T47D (cell line): ENCODE data around the gene SNX13.

ENCODE experiments used
- DNase-seq, 2 experiments: peaks; one replicate each; pipeline versions ENCODE4 v3.0.0 to v3.0.0-alpha.2; 2011 to 2012; ENCODE audit warnings: low read depth in 1 of 2, low spot score in 1 of 2
- JUND ChIP-seq: IDR thresholded peaks from 2 replicates; pipeline ENCODE4 v1.6.1; 2012; ENCODE audit warnings: low read depth
- in situ Hi-C: cut with HindIII; loops from 2 replicates; pipeline ENCODE4 v1.10.0; 2016; ENCODE audit warnings: low sequenced_read_pairs, low pct_unique_long_range_greater_than_20kb

SNX13 gene

DNA sequence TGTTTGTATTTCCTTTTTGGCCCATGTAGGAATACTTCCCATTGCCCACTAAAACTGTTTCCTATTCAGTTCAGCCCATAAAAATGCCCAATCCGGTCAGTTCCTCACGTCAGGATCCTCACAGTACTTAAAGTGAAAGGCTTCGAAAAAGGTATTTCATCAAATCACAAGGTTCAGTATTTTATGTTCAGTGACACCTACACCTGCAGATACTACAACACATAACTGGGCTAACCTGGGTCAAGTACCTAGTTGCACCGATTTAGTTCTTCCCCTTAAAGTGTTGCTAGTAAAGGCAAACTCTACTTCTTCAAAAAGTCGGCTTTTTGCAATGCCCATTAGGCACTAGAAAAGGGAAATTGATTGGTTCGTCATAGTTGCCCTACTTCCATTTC is 1.1 kb downstream of the SNX13 start:
- TF ChIP-seq JUND, result no peak
- in situ Hi-C loops, result no loop called here
- peak; percentile 11 to 54 for DNase-seq

DNA sequence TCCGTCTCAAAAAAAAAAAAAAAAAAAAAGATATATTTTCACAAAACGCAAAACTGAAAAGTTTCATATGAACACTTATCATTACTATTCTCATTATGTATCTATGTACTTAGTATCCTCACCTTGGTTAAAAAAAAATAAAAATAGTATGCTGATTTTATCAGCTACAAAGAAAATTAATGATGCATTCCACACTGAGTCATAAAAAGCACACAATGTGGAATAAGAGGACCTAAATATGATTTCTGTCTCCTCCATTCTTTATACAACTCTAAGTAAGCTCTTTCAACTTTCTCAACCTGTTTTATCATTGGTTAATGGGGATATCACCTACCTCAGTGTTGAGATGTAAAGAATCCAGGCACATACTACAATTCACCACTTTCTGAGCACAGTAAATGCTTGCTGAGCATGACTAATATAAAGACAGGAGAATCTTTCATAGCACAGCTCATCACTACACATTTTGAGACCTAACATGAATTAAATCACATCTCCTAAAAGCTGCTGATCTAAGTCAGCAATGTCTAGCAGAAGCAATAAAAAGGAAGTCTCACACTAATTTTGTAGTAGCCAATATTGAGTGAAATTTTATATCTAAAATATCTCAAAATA is 2.7 kb downstream of the SNX13 start:
- DNase-seq, result no peak
- in situ Hi-C loops, result no loop called here

DNA sequence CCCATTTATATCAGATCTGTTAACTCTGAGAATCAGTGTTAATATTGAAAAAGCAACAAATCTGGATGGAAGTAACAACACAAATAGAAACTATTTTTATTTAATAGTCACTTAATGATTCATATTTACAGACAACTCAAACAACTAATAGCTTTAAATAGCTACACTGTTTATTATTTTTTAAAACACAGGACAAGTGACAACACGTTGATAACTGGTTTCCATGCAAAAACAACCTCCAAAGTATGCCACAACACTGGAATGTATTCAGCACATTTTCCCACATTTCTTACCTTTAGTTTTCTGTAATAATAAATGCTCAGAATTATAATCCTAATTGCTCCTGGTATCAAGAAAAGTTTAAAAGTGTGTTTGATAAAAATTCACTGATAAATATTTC is 4.0 kb downstream of the SNX13 start:
- DNase-seq, result no peak
- in situ Hi-C loops, result no loop called here
- TF ChIP-seq JUND, result no peak

More for the DNA sequence above, 2.7 kb downstream of the SNX13 start:
- TF ChIP-seq JUND, result no peak

DNA sequence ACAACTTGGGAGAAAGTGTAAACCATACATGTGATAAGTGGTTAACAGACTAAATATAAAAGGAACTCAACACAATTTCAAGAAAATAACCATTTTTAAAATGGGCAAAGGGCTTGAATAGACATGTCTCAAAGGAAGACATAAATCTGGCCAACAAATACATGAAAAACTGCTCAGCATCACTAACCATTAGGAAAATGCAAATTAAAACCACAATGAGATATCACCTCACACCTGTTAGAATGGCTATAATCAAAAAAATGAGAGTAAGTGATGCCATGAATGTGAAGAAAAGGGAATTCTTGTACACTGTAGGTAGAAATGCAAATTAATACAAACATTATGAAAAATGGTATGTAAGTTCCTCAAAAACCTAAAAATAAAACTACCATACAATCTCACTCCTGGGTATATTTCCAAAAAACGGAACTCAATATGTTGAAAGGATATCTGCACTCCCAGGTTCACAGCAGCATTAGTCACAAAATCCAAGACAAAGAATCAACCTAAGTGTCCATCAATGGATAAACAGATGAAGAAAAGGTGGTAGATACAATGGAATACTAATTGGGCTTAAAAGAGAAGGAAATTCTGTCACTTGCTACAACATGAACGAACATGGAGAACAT is 5.6 kb downstream of the SNX13 start:
- in situ Hi-C loops, result no loop called here
- DNase-seq, result no peak
- TF ChIP-seq JUND, result no peak

DNA sequence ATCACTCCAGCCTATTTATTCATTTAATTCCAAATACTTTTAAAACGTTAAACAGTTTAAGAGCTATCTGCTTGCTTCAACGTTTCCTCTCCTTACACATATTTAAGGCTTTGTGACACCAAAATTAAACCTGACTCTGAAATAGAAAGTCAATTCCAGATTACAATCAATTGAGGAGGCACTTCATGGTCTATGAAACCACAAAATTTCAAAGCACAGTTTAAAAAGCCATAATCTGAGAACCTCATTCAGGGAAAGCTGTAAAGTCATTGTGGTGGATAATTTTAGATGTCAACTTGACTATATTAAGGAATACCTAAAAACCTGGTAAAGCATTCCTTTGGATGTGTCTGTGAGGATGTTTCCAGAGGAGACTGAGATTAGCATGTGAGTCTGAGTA is 6.2 kb downstream of the SNX13 start:
- no peak for DNase-seq
- TF ChIP-seq JUND, result no peak
- in situ Hi-C loops, result no loop called here

DNA sequence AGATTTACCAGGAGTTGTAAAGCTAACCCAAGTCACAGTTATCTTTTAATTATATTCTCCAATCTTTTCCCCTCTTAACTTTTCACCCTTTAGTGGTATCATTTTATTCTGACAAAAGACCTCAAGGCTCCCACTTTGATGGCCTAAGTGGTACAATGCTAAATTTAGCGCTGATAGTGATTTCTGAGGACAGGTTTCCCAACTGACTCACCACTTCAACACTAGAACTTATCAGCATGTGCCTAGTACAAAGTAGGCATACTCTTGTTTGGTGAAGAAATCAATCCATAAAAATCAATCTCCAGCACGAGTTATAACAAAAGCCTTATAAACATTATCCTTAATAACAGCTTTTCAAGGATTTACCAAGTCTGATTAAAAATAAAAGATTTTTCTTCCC is 7.5 kb downstream of the SNX13 start:
- in situ Hi-C loops, result no loop called here
- TF ChIP-seq JUND, result no peak
- no peak for DNase-seq

DNA sequence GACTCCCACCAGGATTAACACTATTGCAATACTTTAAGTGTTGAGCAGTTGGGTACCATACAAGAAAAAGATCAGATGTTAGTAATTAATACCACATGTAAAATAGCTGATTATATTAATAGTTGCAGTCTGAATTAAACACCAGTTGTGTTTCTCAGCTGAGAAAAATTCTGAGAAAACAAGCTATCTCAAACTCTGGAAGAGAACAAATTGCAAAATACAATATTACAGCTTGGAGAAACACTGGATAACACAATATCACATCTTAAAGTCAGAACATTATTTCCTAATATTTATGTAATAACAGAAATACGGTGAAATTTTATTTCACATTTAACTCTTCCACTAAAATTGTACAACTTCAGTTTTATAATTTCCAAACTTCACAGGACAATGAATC is 9.2 kb downstream of the SNX13 start:
- TF ChIP-seq JUND, result no peak
- in situ Hi-C loops, result no loop called here
- DNase-seq, result no peak

DNA sequence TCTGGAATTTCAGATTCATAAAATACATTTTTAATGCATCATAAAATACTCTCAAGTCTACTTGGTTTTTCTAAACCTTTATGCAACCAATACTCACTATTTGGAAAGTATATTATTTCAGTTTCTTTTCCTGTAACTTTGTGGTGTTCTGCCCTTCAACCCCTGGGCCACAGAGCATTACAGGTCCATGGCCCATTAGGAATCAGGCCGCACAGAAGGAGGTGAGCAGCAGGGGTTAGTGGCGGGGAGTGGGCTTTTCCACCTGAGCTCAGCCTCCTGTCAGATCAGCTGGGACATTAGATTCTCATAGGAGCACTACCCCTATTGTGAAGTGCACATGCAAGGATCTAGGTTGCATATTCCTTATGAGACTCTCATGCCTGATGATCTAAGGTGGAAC is 9.7 kb downstream of the SNX13 start:
- in situ Hi-C loops, result no loop called here
- no peak for DNase-seq
- TF ChIP-seq JUND, result no peak

DNA sequence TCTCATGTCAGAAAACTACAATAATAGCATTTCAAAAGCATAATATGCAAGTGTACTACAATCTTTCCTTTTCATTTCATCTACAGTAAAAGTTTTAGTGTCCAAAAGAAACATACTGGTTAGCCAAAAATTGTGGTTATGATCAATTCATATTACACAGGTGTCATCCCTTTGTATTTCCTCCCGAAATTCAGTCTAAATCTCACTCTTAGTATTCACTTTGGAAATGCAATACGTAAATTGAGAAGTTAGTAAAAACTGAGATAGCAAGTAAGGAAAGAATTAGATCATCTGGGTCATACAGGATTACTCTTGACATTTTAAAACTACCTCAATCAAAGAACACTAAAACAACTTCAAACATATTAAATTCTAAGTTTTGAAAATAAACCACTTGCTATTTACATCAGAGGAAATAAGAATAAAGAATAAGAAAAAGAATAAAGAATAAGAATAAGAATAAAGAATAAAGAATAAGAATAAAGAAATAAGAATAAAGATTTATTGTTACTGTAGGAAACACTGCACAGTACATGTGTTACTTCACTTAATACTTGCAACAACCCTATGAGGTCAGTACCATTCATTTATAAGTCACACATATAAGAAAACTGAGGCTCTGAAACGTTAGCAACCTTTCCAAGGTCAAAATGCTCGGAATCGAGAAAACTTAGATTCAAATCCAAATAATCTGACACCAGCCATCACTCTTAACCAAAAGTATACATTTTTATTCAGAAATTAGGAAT is 10.5 kb downstream of the SNX13 start:
- in situ Hi-C loops, result no loop called here
- no peak for DNase-seq
- no peak for TF ChIP-seq JUND

DNA sequence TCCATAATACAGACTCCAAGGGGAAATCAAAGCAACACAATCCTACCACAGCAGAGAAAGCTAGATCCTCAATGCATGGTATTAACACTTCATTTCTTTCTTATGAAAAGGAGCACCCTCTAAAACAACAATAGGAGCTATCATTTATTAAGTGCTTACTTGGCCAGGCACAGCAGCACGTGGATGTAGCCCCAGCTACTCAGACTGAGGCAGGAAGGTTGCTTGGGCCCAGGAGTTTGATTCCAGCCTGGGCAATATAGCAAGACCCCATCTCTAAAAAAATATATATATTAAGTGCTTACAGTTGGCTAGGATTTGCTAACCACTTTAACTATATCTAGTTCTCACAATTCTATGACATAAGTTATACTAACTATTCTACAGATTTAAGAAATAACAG is 12.2 kb downstream of the SNX13 start:
- DNase-seq, result no peak
- TF ChIP-seq JUND, result no peak
- in situ Hi-C loops, result no loop called here

DNA sequence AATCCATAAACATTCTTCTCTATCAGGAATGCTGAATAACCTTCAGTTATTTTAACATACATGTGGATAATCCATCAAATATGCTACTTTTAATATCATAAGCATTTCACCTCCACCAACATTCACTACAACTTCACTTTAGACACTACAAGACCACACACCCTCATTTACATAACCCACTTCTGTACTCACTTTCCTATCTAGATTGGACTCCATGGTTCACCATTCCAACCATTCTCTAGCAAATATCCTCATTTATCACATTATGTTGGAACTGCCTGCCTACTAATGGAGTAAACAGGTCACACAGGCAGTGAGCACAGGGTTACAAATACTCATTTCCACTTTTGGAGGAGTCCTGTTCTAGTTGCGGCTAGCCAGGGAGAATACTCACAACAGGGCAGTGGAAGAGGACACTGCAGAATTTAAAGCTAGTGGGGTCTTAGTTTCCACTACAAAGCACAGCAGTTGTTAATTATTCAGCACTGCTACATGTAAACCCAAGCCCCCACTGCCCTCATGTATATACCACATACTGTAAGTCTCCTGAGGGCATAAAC is 18.4 kb downstream of the SNX13 start:
- no peak for TF ChIP-seq JUND
- DNase-seq, result no peak
- in situ Hi-C loops, result no loop called here

DNA sequence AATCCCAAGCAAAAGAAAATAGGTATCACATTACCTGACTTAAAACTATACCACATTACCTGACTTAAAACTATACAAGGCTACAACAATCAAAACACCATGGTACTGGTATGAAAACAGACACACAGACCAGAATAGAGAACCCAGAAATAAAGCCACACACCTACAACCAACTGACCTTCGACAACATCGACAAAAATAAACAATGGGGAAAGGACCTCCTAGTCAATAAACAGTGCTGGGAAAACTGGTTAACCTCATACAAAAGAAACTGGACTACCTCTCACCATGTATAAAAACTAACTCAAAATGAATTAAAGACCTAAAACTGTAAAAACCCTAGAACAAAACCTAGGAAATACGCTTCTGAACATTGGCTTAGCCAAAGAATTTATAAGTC is 22.5 kb downstream of the SNX13 start:
- DNase-seq, result no peak
- in situ Hi-C loops, result no loop called here
- TF ChIP-seq JUND, result no peak

DNA sequence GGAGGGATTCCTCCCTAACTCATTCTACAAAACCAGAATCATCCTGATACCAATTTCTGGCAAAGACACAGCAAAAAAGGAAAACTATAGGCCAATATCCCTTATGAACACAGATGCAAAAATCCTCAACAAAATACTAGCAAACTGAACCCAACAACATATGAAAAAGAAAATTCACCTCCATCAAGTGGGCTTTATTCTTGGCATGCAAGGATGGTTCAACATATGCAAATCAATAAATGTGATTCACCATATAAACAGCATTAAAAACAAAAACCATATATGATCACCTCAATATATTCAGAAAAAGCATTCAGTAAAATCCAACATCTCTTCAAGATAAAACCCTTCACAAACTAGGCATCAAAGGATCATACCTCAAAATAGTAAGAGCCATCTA is 23.5 kb downstream of the SNX13 start:
- TF ChIP-seq JUND, result no peak
- DNase-seq, result no peak
- in situ Hi-C loops, result no loop called here

DNA sequence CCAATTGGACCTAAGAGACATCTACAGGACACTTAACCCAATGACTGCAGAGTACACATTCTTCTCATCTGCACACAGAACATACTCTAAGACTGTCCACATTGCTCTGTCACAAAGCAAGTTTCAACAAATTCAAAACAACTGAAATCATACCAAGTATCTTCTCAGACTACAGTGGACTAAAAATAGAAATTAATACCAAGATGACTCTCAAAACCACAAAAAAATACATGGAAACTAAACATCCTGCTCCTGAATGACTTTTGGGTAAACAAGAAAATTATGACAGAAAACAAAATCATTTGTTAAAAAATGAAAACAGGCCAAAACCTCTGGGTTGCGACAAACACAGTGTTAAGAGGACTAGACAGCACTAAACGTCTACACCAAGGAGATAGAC is 24.5 kb downstream of the SNX13 start:
- no peak for TF ChIP-seq JUND
- no peak for DNase-seq
- in situ Hi-C loops, result no loop called here
